HUDEP-2 (cell line): ENCODE measurements around the gene PLK1.
"Not testable (repeated sequence)": the region's sequence is repeated elsewhere in the genome, so short reads cannot be mapped to it uniquely, and the experiment has no call there.

Experiments used
- DNase-seq, 76 experiments: peaks; one replicate each; lab custom pipeline; 2025; ENCODE audit not compliant: unreplicated experiment in 76 of 76; lab: John Stamatoyannopoulos, UW

The PLK1 gene

GRCh38 chr16:23706439-23706838, 27.8 kb downstream of the PLK1 start:
- no peak for DNase-seq

- DNase-seq = no peak
Measured at GRCh38 chr16:23709536-23709935, 30.8 kb downstream of the PLK1 start.

- no peak for DNase-seq
Measured at GRCh38 chr16:23710008-23710407, 31.3 kb downstream of the PLK1 start.

GRCh38 chr16:23710504-23710903, 31.8 kb downstream of the PLK1 start:
- DNase-seq = no peak

GRCh38 chr16:23711785-23712184, 33.1 kb downstream of the PLK1 start:
- DNase-seq = no peak

GRCh38 chr16:23712976-23713375, 34.3 kb downstream of the PLK1 start, which contains the start of gene ERN2:
ERN2 (minus strand) TSS chr16:23713222; CDS start chr16:23713187, 35 bp downstream.
- DNase-seq = peak in 1 of 76 experiments; percentile 15

GRCh38 chr16:23716484-23716883, 37.8 kb downstream of the PLK1 start:
- DNase-seq = no peak

- not testable (repeated sequence) for DNase-seq
Measured at GRCh38 chr16:23722613-23723240, 44.0 kb downstream of the PLK1 start.

GRCh38 chr16:23724096-23724784, 45.6 kb downstream of the PLK1 start:
- DNase-seq = no peak

GRCh38 chr16:23724785-23725131, 46.1 kb downstream of the PLK1 start:
- no peak for DNase-seq

GRCh38 chr16:23726710-23727109, 48.0 kb downstream of the PLK1 start:
- DNase-seq = no peak

GRCh38 chr16:23728112-23728477, 49.4 kb downstream of the PLK1 start:
- no peak for DNase-seq

- peak in 5 of 76 experiments; percentile 1 to 29 (median 3) for DNase-seq
Measured at GRCh38 chr16:23729503-23730424, 51.1 kb downstream of the PLK1 start.

GRCh38 chr16:23734176-23734893, 55.6 kb downstream of the PLK1 start:
- no peak for DNase-seq

GRCh38 chr16:23737423-23738028, 58.8 kb downstream of the PLK1 start:
- DNase-seq = not testable (repeated sequence)

GRCh38 chr16:23739516-23739915, 60.8 kb downstream of the PLK1 start:
- DNase-seq = no peak
